Stimulated activated CD4-positive, alpha-beta T cell treated with anti-CD3 and anti-CD28 coated beads, Interleukin-12 subunit alpha, Interleukin-12 subunit beta, amount 100 ng/mL, for 24 hours (primary cell): Measurements from ENCODE around the gene ARRDC4.

Experiments
- DNase-seq, 2 experiments: peaks; one replicate each; pipeline ENCODE4 v3.0.0-alpha.2; 2020; ENCODE audit warnings: low read depth in 2 of 2

ARRDC4 gene

GRCh38 chr15:97998307-97999071 lies 38.0 kb downstream of the ARRDC4 start:
- DNase-seq, result no peak

GRCh38 chr15:98000249-98001203 lies 40.0 kb downstream of the ARRDC4 start:
- DNase-seq, result no peak

- DNase-seq, result no peak
These were observed 41.2 kb downstream of the ARRDC4 start for GRCh38 chr15:98001663-98002194.

GRCh38 chr15:98002419-98002818 lies 41.9 kb downstream of the ARRDC4 start:
- DNase-seq, result no peak

GRCh38 chr15:98002866-98003265 lies 42.4 kb downstream of the ARRDC4 start:
- no peak for DNase-seq

- no peak for DNase-seq
These were observed 43.0 kb downstream of the ARRDC4 start for GRCh38 chr15:98003518-98003917.

GRCh38 chr15:98003996-98004395 lies 43.5 kb downstream of the ARRDC4 start:
- no peak for DNase-seq

GRCh38 chr15:98005659-98006058 lies 45.2 kb downstream of the ARRDC4 start:
- no peak for DNase-seq

GRCh38 chr15:98009169-98009568 lies 48.7 kb downstream of the ARRDC4 start:
- no peak for DNase-seq

- no peak for DNase-seq
These were observed 49.5 kb downstream of the ARRDC4 start for GRCh38 chr15:98009971-98010370.

- DNase-seq, result no peak
These were observed 51.9 kb downstream of the ARRDC4 start for GRCh38 chr15:98012354-98012753.

GRCh38 chr15:98013631-98014030 lies 53.1 kb downstream of the ARRDC4 start:
- DNase-seq, result no peak

- DNase-seq, result no peak
These were observed 56.9 kb downstream of the ARRDC4 start for GRCh38 chr15:98017150-98017964.

GRCh38 chr15:98018761-98019351 lies 58.4 kb downstream of the ARRDC4 start:
- no peak for DNase-seq
